Stimulated activated CD4-positive, alpha-beta T cell treated with anti-CD3 and anti-CD28 coated beads, Interleukin-12 subunit alpha, Interleukin-12 subunit beta, amount 100 ng/mL, for 48 hours (primary cell): ENCODE results near the gene PRM3.
"Not testable (repeated sequence)": the region's sequence is repeated elsewhere in the genome, so short reads cannot be mapped to it uniquely, and the experiment has no call there.

Experiments
- DNase-seq, 3 donors: peaks; one replicate each; pipeline ENCODE4 v3.0.0-alpha.2; 2020; ENCODE audit warnings: low read depth in 2 of 3, low spot score in 1 of 3

Gene PRM3

GRCh38 chr16:11306381-11306780 is 33.0 kb upstream of the PRM3 start:
- DNase-seq = no peak

GRCh38 chr16:11303405-11304138 is 30.1 kb upstream of the PRM3 start:
- DNase-seq = no peak

GRCh38 chr16:11302977-11303376 is 29.5 kb upstream of the PRM3 start:
- no peak for DNase-seq

GRCh38 chr16:11301645-11302501 is 28.4 kb upstream of the PRM3 start:
- no peak for DNase-seq

- no peak for DNase-seq
Measured at GRCh38 chr16:11300560-11300892, 27.1 kb upstream of the PRM3 start.

- DNase-seq = no peak
Measured at GRCh38 chr16:11299865-11300559, 26.6 kb upstream of the PRM3 start.

- DNase-seq = not testable (repeated sequence)
Measured at GRCh38 chr16:11298950-11299547, 25.6 kb upstream of the PRM3 start.

- no peak for DNase-seq
Measured at GRCh38 chr16:11298143-11298900, 24.9 kb upstream of the PRM3 start.

GRCh38 chr16:11297492-11298142 is 24.2 kb upstream of the PRM3 start:
- DNase-seq = peak; percentile 26 to 61 (median 59)

- DNase-seq = no peak
Measured at GRCh38 chr16:11296706-11297491, 23.5 kb upstream of the PRM3 start.

GRCh38 chr16:11296351-11296705 is 22.9 kb upstream of the PRM3 start:
- no peak for DNase-seq

- no peak for DNase-seq
Measured at GRCh38 chr16:11295672-11296071, 22.2 kb upstream of the PRM3 start.

GRCh38 chr16:11292076-11292748 is 18.8 kb upstream of the PRM3 start:
- DNase-seq = no peak

- DNase-seq = no peak
Measured at GRCh38 chr16:11291091-11291703, 17.8 kb upstream of the PRM3 start.

GRCh38 chr16:11290102-11290893 is 16.9 kb upstream of the PRM3 start:
- DNase-seq = no peak

- DNase-seq = not testable (repeated sequence)
Measured at GRCh38 chr16:11289696-11290095, 16.3 kb upstream of the PRM3 start.

- DNase-seq = no peak
Measured at GRCh38 chr16:11289202-11289601, 15.8 kb upstream of the PRM3 start.

GRCh38 chr16:11285842-11286241 is 12.4 kb upstream of the PRM3 start:
- DNase-seq = no peak
